NCI-H526 (cell line): ENCODE data around the gene ERGIC1.
"Not testable (repeated sequence)": the region's sequence is repeated elsewhere in the genome, so short reads cannot be mapped to it uniquely, and the experiment has no call there.

Experiments
- DNase-seq, 2 experiments: peaks; one replicate each; lab custom pipeline; 2025; lab: John Stamatoyannopoulos, UW

The ERGIC1 gene

GRCh38 chr5:172881691-172882370, 47.8 kb downstream of the ERGIC1 start:
- no peak for DNase-seq

GRCh38 chr5:172883066-172883465, 49.0 kb downstream of the ERGIC1 start:
- no peak for DNase-seq

DNA sequence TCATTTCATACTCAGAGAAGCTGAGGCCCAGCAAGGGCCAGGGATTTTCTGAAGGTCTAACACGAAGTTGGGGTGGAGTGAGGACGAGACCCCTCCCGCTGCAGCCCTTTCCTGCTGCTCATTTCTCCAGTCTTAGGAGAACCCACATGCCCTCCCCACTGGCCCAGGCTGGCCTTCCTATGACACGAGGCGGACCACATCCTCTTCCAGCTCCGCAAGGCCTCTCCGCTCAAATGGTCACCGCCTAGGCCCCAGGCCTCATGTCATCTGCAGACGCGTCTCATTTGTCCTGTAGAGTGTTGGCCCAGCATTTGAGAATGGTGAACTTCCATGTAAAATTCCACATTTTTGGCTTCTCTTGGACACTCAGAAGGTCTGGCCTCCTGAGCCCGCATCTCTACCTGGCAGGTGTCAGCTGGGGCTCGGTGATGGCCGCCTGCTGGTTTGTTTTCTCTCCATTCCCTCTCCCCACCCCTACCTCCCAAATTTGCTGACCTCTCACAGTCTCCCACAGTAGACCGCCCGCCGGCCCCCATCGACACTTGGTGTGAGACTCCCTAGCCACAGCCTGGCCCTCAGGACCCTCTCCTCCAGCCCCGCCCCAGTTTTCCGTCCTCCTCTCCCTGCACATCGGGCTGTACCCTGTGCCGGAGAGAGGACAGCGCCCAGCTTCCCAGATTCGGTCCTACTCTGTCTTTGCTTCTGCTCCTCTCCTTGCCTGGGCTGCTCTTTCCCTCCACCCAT, 51.7 kb downstream of the ERGIC1 start:
- DNase-seq, result no peak

DNA sequence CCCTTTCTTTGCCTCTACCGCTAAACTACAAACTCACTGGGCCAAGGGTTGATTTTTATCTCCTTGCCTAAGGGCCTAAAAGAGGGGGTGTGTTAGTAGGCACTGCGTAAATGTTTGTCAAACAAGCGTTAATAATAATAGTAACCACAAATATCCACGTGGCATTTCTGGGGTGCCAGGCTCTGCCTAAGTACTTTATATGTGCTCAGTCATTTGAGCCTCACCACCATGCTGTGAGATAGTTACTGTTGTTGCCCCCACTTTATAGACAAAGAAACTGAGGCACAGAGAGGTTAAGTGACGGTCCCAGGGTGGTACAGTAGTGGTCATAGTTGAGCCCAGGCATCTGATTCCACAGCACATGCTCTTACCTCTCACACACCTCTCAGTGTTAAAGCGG, 52.4 kb downstream of the ERGIC1 start:
- no peak for DNase-seq

- DNase-seq, result no peak
Observed at GRCh38 chr5:172886974-172887501, 53.0 kb downstream of the ERGIC1 start.

GRCh38 chr5:172887692-172888091, 53.6 kb downstream of the ERGIC1 start:
- DNase-seq, result no peak

GRCh38 chr5:172890659-172891058, 56.6 kb downstream of the ERGIC1 start:
- DNase-seq, result no peak

DNA sequence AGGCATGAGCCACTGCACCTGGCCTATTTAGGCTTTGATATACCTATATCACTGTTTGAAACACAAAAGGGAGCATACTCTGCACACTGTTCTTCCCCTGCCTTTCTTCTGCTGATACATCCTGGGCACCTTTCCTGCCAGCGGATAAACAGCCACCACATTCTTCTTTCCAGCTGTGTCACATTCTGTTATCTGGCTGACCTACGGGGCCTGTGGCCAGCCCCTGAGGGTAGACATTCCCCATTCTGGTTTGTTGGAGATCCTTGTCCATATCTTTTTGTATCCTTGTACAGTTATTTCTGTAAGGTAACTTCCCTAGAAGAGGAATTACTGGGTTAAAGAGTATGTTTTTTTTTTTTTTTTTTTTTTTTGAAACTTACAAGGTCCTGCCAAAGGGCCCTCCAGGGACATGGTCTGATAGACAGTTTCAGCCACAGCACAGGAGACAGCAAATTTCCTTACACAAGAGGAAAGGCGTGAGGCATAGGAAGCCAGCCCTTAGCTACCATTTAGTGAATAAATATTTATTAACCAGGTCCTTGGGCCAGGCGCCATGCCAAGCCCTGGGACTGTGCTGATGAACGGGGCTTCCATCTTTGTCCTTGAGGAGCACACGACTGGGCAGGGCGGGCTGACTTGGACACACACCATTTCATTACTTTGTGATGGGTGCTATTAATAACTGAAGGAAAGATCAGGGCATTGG, 57.8 kb downstream of the ERGIC1 start:
- DNase-seq, result no peak

DNA sequence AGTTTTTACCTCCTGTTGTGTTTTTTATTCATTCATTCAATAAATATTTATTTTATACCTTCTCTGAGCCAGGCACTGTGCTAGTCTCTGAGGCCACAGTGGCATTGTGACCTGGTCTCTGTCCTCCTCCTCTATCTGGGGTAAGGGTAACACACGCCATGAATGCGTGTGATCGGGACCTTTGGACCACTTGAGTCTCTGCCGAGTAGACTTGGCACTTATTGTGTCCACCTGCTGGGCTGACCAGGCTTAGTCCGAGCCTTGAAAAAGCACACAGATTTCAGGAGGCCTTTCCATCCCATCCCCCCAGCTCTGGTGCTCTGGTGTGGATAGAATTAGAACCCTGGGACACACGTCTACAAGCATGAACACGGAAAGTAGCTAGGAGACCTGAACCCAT, 58.7 kb downstream of the ERGIC1 start:
- DNase-seq, result no peak

DNA sequence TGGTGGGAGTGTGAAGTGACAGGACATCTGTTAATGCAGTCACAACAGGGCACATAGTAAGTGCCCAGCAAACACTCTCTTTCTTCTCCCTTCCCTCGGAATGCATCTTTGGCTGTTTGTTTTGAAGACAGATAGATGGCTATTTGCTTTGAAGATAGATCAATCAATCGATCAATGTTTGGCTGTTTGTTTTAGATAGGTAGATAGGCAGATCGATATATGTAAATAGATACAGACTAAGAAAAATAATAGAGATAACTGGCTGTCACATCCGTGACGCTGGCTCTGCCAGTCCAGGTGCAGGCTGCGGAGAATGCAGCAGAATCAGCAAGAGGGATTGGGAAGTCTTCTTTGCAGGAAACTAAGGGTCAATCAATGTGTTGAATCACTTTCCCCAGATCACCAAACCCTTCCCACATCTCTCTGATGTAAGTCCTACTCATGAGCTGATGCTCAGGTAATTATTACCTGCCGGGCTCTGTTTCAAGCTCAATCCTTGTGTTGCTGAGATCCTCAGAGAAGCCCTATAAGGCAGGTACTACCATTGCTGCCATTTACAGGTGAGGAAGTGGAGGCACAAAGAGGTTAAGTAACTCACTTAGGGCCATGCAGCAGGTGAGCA, 60.8 kb downstream of the ERGIC1 start:
- no peak for DNase-seq

DNA sequence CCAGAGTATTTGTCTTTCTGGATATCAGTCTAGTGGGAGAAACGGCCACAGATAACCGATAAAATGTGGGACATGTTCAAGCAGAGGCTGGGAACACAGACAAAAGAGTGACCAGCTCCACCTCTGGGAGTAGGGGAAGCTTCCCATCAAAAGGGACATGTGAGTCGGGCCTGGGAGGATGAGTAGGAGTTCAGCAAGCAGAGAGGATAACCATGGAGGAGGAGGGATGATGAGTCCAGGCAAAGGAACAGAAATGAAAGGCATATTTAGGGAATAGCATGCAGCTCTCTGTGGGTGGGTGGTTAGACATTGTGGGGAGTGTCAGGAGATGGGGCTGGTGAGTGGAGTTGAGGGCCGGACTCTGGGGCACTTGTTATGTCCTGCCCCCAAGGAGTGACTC, 61.5 kb downstream of the ERGIC1 start:
- DNase-seq, result no peak

DNA sequence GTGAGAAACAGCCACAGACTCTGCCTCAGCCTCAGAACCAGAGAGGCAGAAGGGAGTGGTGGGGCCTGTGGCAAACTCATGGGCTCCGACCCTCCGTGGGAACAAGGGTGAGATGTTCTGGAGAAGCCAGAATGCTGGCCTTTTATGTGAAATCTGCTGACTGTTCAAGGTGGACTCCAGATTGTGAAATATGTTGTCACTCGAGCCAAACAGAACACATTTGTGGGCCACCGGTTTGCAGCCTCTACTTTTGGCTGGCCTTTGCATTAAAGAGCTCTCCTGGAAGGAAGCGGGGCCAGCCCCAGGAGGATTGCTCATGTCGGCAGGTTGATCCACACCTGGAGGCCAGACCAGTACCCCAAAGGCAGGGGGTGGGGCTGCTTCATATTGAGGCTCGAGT, 62.4 kb downstream of the ERGIC1 start:
- DNase-seq, result no peak

DNA sequence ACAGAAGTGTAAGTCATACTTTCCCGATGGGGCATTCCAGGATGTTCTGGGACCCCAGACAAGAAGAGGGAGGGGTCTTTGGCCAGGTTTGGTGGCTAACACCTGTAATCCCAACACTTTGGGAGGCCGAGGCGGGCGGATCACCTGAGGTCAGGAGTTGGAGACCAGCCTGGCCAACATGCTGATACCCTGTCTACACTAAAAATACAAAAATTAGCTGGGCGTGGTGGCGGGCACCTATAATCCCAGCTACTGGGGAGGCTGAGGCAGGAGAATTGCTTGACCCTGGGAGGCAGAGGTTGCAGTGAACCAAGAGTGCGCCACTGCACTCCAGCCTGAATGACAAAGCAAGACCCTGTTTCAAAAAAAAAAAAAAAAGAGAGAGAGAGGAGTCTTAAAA, 63.0 kb downstream of the ERGIC1 start:
- DNase-seq, result not testable (repeated sequence)

- no peak for DNase-seq
Observed at GRCh38 chr5:172897481-172898217, 63.6 kb downstream of the ERGIC1 start.

DNA sequence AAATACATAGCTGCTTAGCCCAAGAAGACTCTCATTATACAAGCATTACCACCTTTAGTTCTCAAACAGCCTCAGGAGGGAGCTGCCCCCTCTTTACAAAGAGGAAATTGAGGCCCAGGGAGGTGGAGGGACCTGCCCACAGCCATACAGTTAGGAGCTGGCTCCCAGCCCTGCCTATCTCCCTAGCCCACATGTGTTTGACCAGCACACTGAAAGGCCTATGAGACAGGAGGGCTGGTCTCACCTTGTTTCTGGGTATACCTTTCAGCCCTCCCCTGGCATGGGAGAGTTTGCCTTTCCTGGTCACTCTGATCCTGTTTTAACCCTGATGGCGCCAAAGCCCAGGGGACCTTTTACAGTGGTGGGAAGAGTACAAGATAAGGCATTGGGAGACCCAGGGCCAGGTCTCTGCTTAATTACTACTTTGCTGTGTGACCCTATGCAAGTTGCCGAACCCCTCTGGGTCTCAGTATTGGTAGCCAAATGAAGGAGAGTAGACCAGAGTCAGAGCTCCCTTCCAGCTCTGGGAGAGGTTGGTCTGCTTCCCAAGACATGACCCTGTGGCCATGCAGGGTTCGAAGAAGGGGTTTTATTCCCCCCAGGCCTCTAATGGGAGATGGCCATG, 64.3 kb downstream of the ERGIC1 start:
- DNase-seq, result no peak

- no peak for DNase-seq
Observed at GRCh38 chr5:172898843-172899369, 64.9 kb downstream of the ERGIC1 start.

DNA sequence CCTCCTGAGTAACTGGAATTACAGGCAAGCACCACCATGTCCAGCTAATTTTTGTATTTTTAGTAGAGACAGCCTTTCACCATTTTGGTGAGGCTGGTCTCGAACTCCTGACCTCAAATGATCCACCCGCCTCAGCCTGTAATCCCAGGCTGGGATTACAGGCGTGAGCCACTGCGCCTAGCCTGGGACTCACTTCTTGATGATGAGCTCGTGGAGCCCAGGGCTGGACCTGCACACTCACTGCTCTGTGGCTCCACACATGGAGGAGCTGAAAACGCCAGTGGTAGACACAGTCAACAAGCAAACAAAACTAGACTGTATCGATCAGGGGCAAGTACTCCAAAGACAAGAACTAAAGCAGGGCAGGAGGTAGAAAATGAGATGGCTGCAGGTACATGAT, 65.4 kb downstream of the ERGIC1 start:
- DNase-seq, result no peak

DNA sequence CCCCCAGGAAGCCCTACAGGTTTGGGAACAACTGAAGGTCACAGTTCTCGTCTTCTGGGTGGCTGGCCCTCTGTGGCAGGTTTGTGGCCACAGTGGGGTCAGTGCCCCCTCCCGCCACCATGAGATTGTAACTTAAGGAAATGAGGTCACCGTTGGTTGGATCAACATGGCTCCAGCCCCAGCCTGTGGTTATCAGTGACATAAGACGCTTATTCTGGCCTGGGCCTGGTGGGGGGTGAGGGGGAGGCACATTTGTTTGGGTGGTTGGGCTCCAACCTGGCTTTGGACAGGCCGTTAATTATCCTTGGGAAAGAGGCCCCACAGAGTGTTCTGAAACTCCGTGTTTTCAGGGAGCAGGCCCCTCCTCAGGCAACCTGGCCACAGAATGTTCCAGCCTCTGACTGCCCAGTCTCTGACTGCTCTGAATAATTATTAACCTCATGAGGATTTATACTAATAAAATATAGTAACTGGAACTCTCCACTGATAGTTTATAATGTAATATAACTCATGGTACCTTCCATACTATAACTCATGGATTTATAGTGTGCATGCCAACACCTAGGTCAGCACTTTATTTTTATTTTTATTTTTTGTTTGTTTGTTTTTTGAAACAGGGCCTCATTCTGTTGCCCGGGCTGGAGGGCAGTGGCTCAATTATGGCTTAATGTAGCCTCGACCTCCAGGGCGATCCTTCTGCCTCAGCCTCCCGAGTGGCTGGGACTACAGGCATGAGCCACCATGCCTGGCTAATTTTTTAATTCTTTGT, 67.1 kb downstream of the ERGIC1 start:
- DNase-seq, result no peak

- DNase-seq, result no peak
Observed at GRCh38 chr5:172901788-172902496, 67.9 kb downstream of the ERGIC1 start.
